Upper lobe of left lung (tissue), 4 donors: ENCODE data around the gene RNF31.

Experiments
- POLR2A ChIP-seq, 4 donors: fragments of 450-650 bp; IDR thresholded peaks; one replicate each; pipeline ENCODE4 v1.5.1; 2016 to 2017; ENCODE audit warnings: antibody characterized with exemption in 4 of 4, mild to moderate bottlenecking in 2 of 4
- POLR2AphosphoS5 ChIP-seq, 2 donors: sonication (generic); formaldehyde crosslinking; IDR thresholded peaks; one replicate each; pipeline ENCODE4 v1.5.1; 2017; ENCODE audit warnings: antibody characterized with exemption in 2 of 2
- TF ChIP-seq, protein P1 (sequence below), 6 experiments: fragments of 450-650 bp in 4 of 6; fragments of 200-600 bp in 2 of 6; sonication (generic) in 2 of 6; IDR thresholded peaks; one replicate each; pipeline ENCODE4 v1.5.1; 2016 to 2019; ENCODE audit warnings: antibody characterized with exemption in 6 of 6

DNA sequence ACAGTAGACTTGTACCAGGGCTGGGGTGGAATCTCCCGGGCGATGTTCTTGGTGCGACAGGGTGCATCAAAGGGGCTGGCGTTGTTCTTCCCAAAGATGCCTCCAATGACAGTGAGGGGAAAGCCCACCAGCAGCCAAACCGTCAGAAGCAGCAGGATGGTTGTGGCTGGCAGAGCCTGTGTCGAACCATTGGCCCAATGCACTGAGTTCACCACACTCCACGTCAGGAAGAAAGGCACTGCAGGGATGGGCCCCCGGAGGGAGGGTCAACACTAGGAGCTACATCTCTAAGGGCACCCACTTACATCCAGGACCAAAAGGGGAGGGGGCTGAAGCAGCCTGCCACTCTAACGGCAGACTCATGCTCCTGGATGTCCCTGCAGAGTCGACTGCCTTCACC lies 43.1 kb downstream of the RNF31 start:
- TF ChIP-seq, protein P1, sequence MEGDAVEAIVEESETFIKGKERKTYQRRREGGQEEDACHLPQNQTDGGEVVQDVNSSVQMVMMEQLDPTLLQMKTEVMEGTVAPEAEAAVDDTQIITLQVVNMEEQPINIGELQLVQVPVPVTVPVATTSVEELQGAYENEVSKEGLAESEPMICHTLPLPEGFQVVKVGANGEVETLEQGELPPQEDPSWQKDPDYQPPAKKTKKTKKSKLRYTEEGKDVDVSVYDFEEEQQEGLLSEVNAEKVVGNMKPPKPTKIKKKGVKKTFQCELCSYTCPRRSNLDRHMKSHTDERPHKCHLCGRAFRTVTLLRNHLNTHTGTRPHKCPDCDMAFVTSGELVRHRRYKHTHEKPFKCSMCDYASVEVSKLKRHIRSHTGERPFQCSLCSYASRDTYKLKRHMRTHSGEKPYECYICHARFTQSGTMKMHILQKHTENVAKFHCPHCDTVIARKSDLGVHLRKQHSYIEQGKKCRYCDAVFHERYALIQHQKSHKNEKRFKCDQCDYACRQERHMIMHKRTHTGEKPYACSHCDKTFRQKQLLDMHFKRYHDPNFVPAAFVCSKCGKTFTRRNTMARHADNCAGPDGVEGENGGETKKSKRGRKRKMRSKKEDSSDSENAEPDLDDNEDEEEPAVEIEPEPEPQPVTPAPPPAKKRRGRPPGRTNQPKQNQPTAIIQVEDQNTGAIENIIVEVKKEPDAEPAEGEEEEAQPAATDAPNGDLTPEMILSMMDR (IDR thresholded peaks at IDR 0.05), result no peak
- TF ChIP-seq POLR2A (IDR thresholded peaks at IDR 0.05) (no peak), POLR2AphosphoS5 (IDR thresholded peaks at IDR 0.05) (no peak)
